Measurements from ENCODE around the gene PRAMEF6.
"Not testable (repeated sequence)": the region's sequence is repeated elsewhere in the genome, so short reads cannot be mapped to it uniquely, and the experiment has no call there.

PRAMEF6 gene

GRCh38 chr1:12947480-12947879 lies at the start of gene PRAMEF6:
TSS of gene PRAMEF6 (minus strand) at chr1:12947580. CDS start at chr1:12942518, 5,062 bp downstream.
- not testable (repeated sequence) for DNase-seq (ENCODE audit: low read depth)

DNA sequence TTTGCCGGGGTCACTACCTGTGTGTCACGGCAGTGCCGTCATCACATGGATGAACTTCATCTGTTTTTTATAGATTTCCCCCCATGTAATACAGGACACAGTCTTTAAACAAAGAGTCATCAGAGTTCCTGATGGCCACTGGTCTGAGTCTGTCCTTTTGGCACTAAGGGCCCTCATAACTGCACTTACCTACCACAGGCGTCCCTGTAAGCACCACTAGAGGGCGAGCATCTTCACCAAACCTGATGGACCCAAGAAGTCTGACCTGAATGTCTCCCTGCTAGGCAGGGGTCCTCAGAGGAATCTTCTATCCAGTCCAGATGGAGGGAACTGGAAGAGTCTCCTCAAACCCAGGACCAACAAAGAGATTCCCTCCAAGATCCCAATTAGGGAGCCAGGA lies 23.0 kb downstream of the PRAMEF6 start:
- DNase-seq (ENCODE audit: low read depth): not testable (repeated sequence)

- DNase-seq (ENCODE audit: low read depth): not testable (repeated sequence)
These were observed 25.6 kb downstream of the PRAMEF6 start for GRCh38 chr1:12921749-12922148.

DNA sequence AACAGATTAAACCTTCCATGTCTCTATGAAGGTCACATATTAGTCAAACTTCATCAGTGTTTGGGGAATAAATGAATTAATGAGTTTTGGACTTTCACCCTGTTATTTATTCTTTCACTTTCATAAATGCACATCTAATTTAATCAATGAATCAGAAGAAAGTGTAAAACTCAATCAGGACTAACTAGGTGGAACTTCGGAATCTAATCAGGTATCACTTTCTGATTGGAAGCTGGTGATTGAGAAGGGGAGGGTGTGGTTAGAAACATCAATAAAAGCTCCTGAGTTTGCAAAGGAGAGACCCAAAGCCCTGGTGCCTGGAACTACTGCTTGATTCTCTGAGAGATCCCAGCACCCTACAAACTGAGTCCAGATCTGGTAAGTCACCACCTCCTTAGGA lies 31.1 kb downstream of the PRAMEF6 start, which contains the start of gene PRAMEF7:
PRAMEF7 (plus strand) TSS at position 301 of the 400 bp plus-strand sequence. CDS start 1,083 bp downstream, outside the sequence.
- DNase-seq (ENCODE audit: low read depth): not testable (repeated sequence)

- DNase-seq (ENCODE audit: low read depth): not testable (repeated sequence)
These were observed 43.4 kb downstream of the PRAMEF6 start for GRCh38 chr1:12903793-12904572.

DNA sequence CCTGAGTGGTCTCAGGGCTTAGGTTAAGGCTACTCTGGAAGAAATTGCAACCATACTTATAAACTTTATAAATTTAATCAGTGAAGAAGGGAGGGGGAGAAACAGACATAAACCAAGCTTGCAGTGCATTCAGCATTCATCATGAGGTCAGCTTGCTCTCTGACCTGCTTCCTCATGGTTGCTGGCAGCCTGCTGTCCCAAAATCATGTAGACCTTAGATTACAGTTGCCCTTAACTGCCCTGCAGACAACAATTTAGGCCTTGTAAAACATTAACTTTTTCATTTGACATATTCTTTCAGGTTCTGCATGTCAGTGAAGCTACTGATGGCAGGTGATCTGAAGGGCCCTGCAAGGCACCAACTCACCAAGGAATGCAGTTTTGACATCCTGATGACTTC lies 48.2 kb downstream of the PRAMEF6 start:
- not testable (repeated sequence) for DNase-seq (ENCODE audit: low read depth)

DNA sequence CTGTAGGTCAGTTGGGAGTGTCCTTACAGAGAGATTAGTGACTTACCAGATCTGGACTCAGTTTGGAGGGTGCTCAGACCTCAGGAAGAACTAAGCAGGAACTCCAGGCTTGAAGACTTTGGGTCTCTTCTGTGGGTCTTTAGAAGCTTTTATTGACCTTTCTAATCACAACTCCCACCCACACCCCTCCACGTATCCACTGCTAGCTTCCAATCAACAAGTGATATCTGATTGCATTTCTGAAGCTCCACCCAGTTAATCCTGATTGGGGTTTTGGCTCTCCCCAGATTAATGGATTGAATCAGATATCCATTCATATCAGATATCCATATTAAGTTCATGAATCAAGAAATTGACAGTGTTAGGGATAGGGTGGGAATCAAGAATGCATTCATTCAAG lies 49.2 kb downstream of the PRAMEF6 start, which contains the start of gene PRAMEF10:
PRAMEF10 (minus strand) TSS at position 101 of the 400 bp plus-strand sequence. CDS start 2,423 bp downstream, outside the sequence.
- DNase-seq (ENCODE audit: low read depth): not testable (repeated sequence)
